M059J (cell line): ENCODE data around the gene CPNE8. TPM values are rescaled to one million over a fixed set of nuclear protein-coding genes. Genes with fewer than 3 reads are reported as not detected.

ENCODE experiments used
- DNase-seq: peaks from one replicate; pipeline ENCODE4 v3.0.0-alpha.2; 2012; ENCODE audit warnings: low read depth
- total RNA-seq: library from RNA; depleted of rRNA; stranded (reverse); fragments of >200 nt; shearing (Covaris generic); gene quantifications from 2 replicates; pipeline ENCODE4 v1.2.3, GENCODE V29; 2014

The CPNE8 gene
- total RNA-seq, 1 experiment from 2014 or later, result 9.8 TPM

GRCh38 chr12:38728894-38729293 lies 176.5 kb downstream of the CPNE8 start:
- DNase-seq, result no peak

DNA sequence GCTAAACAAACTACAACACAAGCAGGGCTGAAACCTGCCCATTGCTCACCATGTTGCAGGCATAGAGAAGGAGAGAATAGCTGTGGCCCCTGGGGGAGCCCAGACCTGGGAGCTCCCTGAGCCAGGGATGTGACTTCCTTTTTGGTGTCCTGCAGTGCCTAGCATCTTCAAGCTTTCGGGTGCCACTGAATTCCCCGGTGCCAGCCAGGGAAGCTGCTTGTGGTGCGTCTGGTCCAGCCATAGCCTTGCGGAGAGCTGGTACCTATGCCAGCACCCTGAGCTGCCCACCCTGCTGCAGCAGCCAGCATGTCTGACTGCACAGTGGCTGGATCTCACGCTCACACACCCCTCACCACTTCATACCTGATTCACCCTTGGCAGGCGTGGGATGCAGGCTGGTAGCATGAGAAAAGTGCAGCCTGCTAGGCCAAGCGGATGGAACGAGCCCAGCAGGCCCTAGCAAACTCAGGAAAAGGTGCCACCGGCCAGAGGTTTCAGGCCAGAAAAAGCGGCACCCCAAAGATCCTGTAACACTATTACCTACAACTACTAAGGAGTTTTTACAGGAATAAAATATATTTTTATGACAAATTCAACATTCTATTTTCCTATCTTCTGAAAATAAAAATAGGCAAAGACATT lies 183.7 kb downstream of the CPNE8 start:
- no peak for DNase-seq

- no peak for DNase-seq
Observed at GRCh38 chr12:38720661-38721060, 184.7 kb downstream of the CPNE8 start.

GRCh38 chr12:38713294-38713693 lies 192.1 kb downstream of the CPNE8 start:
- DNase-seq, result no peak

DNA sequence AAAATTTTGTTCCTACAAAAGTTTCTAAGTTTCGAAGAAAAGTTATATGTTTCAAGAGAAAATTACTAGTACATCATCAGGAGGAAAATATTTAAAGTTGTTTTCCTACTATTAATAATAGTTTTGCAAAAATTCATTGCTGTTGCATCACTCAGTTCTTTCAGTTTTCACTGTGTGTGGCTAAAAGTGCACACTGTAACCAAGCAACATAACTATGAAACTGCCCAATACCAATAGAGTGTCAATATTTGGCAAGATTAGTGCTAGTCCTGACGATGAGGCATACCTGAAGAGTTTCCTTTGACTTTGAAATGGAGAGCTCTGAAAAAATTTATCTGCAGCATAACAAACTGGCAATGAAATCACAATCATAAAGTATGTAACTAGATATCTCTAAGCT lies 194.3 kb downstream of the CPNE8 start:
- DNase-seq, result no peak

DNA sequence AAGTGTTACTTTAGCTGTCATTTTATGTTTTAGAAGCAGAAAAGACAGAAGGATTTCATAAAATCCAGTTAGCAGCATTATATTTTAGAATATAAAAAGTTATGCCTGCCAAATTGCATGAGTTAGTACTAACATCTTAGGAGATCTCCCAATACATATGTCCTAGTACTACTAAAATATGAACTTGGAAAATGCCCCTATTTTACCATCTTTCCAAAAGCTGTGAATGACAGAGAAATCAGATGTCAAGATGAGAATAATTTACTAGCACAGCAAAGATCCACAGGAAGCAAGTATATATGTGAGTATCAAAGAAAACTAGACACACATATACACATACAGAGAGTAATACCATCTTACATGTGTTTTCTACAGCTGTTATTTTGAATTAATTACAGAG lies 196.9 kb downstream of the CPNE8 start:
- DNase-seq, result no peak

DNA sequence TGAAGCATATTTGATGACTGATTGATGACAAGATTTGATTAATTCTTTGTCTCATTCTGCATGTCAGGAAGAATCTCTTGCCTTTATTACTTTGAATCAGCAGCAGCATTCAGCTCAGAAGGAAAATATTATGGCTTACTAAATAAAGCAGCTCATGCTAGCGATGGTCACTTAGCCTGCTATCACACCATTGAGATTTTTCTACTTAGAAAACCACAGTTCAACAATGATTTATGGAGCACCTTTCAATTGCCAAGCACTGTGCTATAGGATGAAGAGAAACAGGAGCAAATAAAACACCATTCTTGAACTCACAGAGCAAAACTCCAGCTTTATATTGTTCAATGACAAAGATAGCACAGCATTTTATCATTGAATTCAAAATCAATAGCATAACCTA lies 197.7 kb downstream of the CPNE8 start:
- DNase-seq, result no peak

- no peak for DNase-seq
Observed at GRCh38 chr12:38697289-38697688, 208.1 kb downstream of the CPNE8 start.

DNA sequence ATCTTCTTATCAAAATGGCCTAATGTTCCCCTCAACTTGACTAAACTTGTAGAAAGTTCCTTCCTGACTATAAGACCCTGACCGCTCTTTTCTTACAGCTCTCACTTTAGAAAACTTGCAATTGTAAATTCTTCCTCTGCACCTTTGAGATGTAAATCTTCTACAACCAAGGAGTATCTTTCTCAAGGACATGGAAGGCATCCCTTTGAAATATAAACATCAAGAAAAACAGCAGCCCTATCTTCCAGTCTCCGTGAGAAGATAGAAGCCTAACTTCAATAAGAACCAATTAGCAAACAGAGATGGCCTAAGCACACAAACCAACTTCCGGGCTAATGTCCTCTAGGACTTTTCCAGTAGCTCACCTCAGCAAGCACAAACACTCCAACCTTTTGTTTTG lies 210.3 kb downstream of the CPNE8 start:
- DNase-seq, result no peak

DNA sequence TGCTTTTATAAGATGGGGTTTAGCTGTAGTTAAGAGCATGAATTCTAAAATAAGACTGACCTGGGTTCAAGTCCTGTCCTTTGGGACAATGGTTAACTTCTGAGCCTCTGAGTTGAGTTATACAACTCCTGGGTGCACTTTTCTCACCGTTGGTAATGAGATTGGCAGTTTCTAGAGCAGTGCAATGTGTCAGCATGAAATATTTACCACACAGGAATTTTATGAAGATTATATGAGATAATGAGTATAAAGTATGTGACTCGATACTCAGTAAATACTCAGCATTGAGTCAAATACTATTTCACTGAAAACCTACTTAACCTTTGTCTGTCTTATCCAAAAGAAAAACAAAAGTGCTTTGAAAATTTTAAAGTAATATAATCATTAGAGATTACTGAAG lies 214.2 kb downstream of the CPNE8 start:
- DNase-seq, result peak; percentile 4

DNA sequence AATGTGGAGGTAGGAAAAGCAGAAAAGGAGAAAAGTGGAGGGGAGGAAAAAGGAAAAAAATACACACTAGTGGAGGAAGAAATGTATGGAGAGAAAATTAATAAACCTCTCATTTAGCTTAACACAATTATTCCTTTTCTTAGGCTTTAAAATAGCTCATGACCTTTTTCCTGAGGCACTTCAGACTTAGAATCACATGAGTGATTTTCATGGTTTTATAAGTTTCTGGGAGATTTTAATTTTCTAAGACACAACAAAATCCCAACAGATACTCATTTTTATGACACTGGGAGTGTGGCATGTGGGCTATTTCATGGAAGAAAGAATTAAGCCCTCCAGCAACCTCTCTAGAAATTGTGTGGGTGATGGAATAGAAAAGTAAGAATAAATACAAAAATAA lies 214.7 kb downstream of the CPNE8 start:
- DNase-seq, result no peak

DNA sequence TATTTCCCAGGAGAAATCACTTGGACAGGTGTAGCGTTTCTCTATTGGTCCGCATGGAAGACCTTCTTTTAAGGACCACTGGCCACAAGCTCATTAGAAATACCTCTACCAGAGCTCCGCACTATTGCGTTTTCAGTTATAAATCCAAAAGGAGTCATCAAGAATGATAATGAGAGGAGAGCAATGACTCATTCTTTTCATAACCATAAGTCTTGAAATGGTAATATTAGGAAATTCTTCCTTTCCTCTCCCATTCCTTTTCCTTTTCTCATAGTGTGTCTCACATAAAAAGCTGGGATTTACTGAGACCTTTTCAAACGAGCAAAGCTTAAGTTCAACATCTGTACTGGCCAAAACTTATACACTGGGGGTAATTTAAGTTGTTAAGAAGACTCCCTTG lies 215.7 kb downstream of the CPNE8 start:
- no peak for DNase-seq

DNA sequence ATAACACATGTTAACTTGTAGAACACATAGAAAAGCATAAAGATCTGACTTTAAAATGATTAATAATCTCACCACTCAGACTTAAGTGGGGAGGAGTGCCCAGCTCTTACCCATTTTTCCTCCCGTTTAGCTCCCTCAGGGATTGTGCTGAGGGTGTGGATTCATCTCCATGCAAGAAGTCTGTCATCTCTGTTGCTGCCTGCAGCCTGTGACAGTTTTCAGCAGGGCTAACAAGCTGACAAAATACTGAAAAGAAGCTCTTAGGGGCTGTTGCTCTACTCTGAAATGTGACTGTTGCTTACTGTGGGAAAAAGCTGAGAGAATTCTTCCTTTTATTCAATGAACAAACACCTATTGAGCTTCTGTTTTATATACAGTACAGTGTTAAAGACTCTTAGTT lies 216.2 kb downstream of the CPNE8 start:
- no peak for DNase-seq

- no peak for DNase-seq
Observed at GRCh38 chr12:38682521-38682920, 222.9 kb downstream of the CPNE8 start.

DNA sequence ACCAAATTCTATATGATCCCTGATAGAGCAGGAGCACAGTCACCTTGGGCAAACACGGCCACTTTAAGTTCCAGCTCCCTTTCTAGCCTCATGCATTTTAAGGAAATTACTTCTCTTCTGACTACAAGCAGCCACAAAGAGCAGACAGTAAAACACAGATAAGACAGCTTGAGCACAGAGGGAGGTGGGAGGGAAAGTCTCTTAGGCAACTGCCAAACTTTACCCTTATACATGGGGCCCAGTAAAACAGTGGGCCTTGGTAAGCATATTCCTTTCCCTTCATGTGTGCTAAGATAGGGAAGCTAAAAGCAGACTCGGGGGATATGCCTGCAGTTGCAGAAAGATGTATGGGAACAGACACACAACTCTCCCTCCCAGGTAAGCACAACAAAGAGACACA lies 235.9 kb downstream of the CPNE8 start:
- no peak for DNase-seq

GRCh38 chr12:38669081-38669480 lies 236.3 kb downstream of the CPNE8 start:
- no peak for DNase-seq

GRCh38 chr12:38666425-38666824 lies 239.0 kb downstream of the CPNE8 start:
- no peak for DNase-seq

- peak; percentile 23 for DNase-seq
Observed at GRCh38 chr12:38664661-38665269, 240.6 kb downstream of the CPNE8 start.

GRCh38 chr12:38662829-38663228 lies 242.6 kb downstream of the CPNE8 start:
- no peak for DNase-seq

DNA sequence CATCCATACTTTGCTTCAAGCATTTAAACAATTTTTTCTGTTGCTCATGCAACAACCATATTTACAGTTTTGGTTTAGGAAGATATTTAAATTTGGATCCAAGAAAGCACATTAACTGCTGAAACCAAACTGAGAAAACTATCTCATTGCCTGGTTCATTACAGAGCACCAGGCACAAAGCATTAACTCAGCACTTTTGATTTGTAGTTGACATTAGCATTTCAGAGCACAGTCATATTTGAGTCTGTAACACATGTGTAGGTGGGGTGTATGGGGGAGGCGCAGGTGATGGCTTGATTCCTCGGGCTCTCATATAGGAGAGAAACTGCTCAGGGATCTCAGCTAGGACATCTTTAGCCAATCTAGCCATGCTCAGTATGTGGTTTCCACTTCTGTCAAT lies 251.7 kb downstream of the CPNE8 start:
- no peak for DNase-seq

- DNase-seq, result no peak
Observed at GRCh38 chr12:38648813-38649212, 256.6 kb downstream of the CPNE8 start.

DNA sequence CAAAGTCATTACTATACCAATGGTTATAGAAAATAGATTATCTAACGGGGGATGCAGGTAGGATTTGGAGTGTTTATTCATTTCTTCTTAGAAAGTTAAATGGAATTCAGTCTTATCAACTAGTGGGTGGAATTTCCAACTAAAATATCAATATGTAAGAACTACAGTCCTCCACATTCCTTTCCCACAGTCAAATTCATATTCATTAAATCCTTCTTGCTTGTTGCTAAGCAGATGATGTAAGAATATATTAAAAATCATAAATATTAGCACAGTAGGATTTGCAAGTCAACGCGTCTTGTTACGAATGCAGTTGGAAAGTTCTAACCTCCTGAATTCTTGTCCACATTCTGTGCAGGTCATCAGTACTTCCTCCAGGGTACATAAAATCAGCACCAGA lies 259.2 kb downstream of the CPNE8 start:
- no peak for DNase-seq

DNA sequence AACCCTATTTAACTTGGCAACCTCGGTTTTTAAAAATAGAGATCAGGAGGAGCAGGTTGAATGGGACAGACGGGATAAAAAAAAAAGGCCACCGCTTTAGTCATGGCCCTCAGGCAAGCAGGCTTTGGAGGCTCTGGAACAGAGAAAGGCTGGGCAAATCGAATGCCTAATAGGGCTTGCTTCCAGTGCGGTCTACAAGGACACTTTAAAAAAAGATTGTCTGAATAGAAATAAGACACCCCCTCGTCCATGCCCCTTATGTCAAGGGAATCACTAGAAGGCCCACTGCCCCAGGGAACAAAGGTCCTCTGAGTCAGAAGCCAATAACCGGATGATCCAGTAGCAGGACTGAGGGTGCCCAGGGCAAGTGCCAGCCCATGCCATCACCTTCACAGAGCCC lies 265.8 kb downstream of the CPNE8 start:
- peak; percentile 41 for DNase-seq

- DNase-seq, result no peak
Observed at GRCh38 chr12:38638401-38638800, 267.0 kb downstream of the CPNE8 start.
